Activated CD8-positive, alpha-beta memory T cell treated with anti-CD3 and anti-CD28 coated beads for 36 hours (primary cell): ENCODE measurements around the gene ARFGEF2. TPM values are rescaled to one million over a fixed set of nuclear protein-coding genes. Genes with fewer than 3 reads are reported as not detected.
"Not testable (repeated sequence)": the region's sequence is repeated elsewhere in the genome, so short reads cannot be mapped to it uniquely, and the experiment has no call there.

Experiments
- CTCF ChIA-PET: fragments of 350-600 bp; sonication (Branson Sonifier 250); formaldehyde crosslinking; loops from one replicate; lab custom pipeline; 2021; ENCODE audit warnings: antibody characterized with exemption; lab: Charles Lee
- POLR2A ChIA-PET: fragments of 350-600 bp; sonication (Branson Sonifier 250); formaldehyde crosslinking; loops from one replicate; lab custom pipeline; 2021; ENCODE audit warnings: antibody characterized with exemption; lab: Charles Lee
- total RNA-seq, 2 experiments: library from RNA; stranded (reverse); gene quantifications; one replicate each; pipeline ENCODE4 v1.2.3, GENCODE V29; 2021

The ARFGEF2 gene
- total RNA-seq, 2 experiments from 2014 or later: 34.2 to 35.3 TPM

DNA sequence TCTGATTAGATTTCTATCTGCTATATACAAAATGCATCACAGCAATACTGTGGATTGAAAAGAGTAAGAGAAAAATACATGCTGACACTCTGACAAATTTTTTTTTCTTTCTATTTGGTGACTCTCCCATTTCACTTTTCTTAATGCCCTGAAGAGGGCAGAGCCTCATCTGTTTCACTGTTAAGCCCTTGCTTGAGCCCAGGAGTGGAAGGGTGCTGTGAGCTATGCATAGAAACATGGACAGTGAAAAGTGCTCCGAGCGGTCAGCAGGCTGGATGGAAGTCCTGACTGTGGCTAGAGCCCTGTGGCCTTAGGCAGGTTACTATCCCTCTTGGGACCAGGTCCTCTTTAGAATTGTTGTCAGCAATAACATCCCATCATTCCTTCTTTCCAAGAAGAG is 107.2 kb downstream of the ARFGEF2 start:
- ChIA-PET CTCF (no interaction called here), POLR2A (no interaction called here)

DNA sequence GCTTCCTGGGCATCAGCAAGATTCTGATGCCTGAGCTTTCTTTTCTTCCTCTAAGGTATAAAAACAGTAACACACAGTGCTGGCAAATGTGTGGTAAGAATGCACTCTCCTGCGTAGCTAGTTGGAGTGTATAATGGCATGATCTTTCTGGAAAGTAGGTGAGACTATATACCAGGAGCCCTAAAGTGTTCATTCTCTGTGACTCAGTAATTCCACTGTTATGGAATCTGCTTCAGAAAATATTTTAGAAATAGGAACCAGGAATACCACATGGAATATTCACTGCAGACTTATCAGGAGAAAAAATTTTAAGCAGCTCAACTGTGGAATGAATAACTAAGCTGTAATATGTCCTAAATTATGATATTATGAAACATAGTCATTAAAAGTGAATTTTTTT is 107.7 kb downstream of the ARFGEF2 start:
- POLR2A ChIA-PET: no interaction called here
- CTCF ChIA-PET: no interaction called here

DNA sequence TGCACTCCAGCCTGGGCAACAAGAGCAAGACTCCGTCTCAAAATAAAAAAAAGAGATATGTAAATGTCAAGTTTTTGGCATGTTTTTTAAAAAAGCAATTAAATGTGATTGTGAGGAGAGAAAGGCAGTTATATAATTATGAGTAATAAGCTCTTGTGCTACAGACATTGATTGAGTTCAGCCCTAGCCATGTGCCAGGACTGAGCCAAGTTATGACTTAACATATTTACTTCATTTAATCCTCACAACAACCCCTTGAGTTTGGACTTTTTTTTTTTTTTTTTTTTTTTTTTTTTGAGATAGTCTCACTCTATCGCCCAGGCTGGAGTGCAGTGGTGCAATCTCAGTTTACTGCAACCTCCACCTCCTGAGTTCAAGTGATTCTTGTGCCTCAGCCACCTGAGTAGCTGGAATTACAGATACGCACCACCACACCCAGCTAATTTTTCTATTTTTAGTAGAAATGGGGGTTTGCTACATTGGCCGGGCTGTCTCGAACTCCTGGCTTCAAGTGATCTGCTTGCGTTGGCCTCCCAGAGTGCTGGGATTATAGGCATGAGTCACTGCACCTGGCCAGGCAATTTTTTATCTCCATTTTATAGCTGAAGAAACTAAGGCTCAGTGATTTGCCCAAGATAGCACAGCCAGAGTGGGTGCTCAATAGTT is 109.6 kb downstream of the ARFGEF2 start:
- ChIA-PET CTCF (no interaction called here), POLR2A (interaction anchor here (0.7 kb wide), 1 partner anchor 12 kb away, joined by 16 read pairs; no protein-coding TSS in a partner anchor)

DNA sequence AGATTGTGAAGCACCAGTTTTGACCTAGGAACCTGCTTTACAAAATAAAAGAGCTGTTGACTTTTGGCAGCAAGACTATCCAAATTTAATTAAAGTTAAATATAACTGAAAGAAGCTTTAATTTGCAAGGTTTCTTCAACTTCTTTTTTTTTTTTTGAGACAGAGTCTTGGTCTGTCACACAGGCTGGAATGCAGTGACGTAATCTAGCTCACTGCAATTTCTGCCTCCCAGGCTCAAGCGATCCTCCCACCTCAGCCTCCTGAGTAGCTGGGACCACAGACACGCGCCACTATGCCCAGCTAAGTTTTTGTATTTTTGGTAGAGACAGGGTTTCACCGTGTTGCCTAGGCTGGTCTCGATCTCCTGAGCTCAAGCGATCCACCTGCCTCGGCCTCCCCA is 110.9 kb downstream of the ARFGEF2 start:
- POLR2A ChIA-PET: no interaction called here

DNA sequence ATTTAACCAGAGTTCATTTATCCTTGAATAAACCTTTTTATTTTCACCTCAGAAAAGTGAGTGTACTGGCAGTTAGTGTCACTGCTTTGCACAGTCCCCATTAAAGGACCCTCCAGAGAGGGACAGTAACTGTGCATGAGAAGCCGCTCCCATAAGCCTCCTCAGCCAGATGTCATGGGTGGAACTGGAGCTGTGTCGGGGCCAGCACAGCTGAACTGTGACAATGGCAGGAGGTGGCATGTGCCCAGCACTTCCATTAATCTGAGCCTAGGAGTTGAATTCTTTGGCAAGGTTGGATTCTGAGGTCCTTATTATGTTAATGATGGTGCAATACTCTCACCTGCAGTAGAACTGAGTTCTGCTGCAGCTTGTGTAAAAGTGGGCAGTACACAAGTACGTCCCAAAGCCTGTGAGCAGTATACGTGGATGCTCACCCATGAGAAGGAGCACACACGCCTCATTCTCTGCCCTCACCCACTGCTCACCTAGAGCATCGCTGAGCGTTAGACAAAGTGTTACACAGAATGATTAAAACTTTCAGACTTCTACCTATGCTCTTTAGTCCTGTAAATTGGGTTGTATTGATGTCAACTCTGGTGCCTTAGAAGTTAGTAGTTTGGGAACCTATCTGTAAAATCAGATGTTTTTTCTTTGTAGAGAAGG is 112.7 kb downstream of the ARFGEF2 start:
- CTCF ChIA-PET: no interaction called here

More for the DNA sequence above, 110.9 kb downstream of the ARFGEF2 start:
- CTCF ChIA-PET: no interaction called here

DNA sequence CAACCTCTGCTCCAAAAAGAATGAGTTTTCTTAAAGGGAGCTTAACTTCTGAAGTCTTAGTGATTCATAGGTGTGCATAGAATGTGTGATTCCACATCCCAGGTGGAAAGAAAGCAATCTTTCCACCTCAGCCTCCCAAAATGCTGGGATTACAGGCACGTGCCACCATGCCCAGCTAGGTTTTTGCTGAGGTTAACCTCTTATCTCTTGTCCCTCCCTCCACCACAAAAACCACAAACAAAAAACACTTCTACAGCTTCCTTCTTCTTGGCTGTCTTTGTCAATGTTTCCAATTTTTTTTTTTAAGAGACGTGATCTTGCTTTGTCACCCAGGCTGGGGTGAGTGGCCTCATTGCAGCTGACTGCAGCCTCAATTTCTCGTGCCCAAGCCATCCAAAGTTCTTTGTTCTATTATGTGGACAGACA is 116.5 kb downstream of the ARFGEF2 start:
- POLR2A ChIA-PET: interaction anchor here (0.6 to 1.2 kb wide), 3 partner anchors 8 to 117 kb away, joined by 3 to 8 read pairs (median 3); partner anchors contain the start of gene CSE1L

More for the DNA sequence above, 112.7 kb downstream of the ARFGEF2 start:
- POLR2A ChIA-PET: no interaction called here

DNA sequence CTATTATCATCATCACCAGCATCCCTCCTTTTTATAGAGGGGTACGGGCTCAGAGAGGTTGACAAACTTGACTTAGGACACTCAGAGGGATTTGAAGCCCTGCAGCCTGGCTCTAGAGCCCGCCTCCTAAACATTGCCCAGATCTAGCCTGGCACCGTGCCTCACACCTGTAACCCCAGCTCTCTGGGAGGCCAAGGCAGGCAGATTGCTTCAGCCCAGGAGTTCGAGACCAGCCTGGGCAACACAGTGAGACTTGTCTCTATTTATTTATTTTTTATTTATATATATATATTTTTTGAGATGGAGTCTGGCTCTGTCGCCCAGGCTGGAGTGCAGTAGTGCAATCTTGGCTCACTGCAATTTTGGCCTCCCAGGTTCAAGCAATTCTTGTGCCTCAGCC is 118.3 kb downstream of the ARFGEF2 start:
- CTCF ChIA-PET: no interaction called here
- POLR2A ChIA-PET: no interaction called here

More for the DNA sequence above, 116.5 kb downstream of the ARFGEF2 start:
- CTCF ChIA-PET: no interaction called here

DNA sequence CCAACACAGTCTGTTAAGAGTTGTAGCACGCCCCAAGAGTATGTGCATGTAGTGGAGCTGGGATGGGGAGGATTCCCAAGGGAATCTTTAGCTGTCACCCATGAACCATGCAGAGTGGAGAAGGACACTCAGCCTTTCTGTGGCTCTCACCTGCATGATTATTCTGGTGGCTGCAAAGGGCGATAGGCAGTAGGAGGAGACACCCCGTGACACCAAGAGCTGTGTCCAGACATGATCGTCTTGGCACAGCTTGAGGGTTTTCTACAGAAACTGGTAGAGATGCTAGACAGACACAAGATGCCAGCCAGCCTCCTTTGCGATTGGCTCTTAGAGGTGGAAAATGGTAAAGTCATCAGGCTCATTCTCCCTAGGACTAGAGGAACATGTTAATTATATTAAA is 121.5 kb downstream of the ARFGEF2 start:
- ChIA-PET CTCF (no interaction called here), POLR2A (interaction anchor here (0.6 kb wide), 1 partner anchor 12 kb away, joined by 16 read pairs; no protein-coding TSS in a partner anchor)

DNA sequence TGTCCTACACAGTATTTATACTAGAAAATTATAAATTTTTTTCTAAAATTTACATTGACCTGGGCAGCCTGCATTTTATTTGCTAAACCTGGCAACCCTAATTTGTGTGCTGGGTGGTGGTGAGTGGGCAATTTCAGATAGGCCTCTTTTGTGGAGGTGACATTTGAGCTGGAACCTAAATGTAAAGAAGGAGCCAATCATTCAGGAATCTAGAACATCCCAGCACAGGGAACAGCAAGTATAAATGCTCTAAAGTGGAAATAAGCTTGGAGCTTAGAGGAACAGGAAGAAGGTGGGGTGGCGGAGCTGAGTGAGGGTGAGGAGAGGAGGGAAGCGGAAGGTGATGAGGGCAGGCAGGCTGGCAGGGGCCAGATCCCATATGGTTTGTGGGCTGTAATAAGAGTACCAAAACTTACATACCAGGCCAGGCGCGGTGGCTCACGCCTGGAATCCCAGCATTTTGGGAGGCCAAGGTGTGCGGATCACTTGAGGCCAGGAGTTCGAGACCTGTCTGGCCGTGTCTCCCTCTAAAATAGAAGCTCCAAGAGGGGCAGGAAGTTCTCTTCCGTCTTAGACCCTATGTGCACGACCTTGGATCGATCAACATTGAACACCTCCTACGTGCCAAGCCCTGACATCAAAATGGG is 124.1 kb downstream of the ARFGEF2 start:
- CTCF ChIA-PET: interaction anchor here (1.0 kb wide), 1 partner anchor 9 kb away, joined by 3 read pairs; no protein-coding TSS in a partner anchor

DNA sequence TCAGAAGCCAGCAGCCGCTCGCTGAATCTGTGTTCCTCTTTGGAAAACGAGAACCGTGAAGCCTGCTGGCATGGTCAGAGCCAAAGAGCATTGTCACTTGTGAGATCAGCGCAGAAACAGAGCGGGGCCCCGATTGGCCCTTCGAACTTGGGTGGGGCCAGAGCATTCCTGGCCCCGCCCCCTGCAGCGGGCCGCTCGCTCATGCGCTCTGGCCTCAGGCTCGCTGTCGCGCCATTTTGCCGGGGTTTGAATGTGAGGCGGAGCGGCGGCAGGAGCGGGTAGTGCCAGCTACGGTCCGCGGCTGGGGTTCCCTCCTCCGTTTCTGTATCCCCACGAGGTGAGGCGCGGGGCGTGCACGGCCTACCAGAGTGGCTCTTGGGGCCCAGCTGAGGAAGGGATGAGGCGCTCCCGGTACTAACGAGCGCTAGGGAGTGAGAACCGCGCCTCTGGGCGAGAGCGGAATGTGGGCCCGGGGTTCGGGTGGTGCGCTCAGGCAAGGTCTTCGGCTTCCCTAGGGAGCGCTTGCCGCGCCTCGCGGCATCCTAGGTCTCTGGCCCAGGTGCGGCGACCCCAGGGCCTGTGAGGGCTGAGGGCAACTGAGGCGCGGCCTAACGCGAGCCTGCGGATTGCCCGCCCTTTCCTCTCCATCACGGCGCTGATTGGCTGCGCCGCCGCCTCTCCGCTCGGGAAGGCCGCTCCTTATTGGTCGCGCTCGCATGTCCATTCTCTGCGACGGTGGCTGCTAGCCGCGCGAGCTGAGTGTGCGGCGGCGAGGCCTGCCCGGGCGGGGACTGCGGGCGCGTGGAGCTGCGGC is 124.8 kb downstream of the ARFGEF2 start, which contains the start of gene CSE1L:
Gene CSE1L, plus strand, starts transcription at position 226 of the 814 bp plus-strand sequence. CDS start 12,152 bp downstream, outside the sequence.
- ChIA-PET POLR2A (interaction anchor here (0.7 to 2.0 kb wide), 8 partner anchors 8 to 231 kb away, joined by 3 to 8 read pairs (median 4); partner anchors contain the start of genes PREX1 and ZNFX1), CTCF (interaction anchor here (1.0 to 1.3 kb wide), 2 partner anchors 9 to 13 kb away, joined by 3 to 4 read pairs; no protein-coding TSS in a partner anchor)

More for the DNA sequence above, 124.1 kb downstream of the ARFGEF2 start:
- POLR2A ChIA-PET: interaction anchor here (0.8 to 2.0 kb wide), 6 partner anchors 8 to 248 kb away, joined by 3 to 8 read pairs (median 5); partner anchors contain the start of gene PREX1

DNA sequence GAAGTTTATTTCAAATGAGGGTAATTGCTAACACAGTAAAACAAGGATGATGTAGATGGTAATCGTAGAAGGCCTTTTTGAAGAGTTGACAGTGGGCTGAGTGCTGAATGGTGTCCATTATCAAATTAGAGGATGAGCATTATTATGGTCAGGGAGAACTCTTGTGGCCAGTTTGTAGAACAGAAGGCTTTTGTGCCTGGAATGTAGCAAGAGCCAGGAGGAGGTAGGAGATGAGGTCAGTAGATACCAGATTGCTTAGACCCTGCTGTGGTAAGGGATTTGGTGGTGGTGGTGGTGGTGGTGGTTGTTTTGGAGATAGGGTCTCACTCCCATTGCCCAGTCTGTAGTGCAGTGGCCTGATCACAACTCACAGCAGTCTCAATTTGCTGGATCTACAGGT is 130.8 kb downstream of the ARFGEF2 start:
- ChIA-PET CTCF (interaction anchor here (0.6 kb wide), 1 partner anchor 32 kb away, joined by 4 read pairs; no protein-coding TSS in a partner anchor), POLR2A (no interaction called here)

DNA sequence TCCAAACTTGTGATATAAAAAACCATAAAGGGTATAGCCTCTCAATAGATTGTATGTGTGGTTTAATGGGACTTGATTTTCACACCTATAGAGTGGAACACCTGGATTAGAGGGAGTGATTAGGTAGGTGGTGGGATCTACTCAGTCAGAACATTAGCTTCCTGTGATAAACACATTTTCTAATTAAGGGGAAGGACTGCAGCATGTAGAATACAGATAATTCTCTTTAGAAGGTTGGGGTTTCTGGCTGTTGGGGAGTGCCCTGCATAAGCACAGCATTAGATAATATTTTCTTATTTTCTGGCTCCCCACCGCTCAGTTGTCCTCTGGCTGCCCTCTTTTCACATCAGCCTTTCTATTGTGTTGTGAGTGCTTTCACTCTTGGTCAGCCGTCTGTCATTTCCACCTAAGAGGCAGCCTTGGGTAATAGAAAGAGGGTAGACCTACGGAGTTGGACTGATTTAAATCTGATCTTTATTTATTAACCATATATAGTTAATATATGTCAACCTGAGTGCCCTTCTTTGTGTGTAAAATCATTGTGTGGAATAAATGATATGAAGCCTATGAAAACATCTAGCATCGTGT is 132.6 kb downstream of the ARFGEF2 start:
- CTCF ChIA-PET: interaction anchor here (0.6 kb wide), 1 partner anchor 213 kb away, joined by 4 read pairs; no protein-coding TSS in a partner anchor
- POLR2A ChIA-PET: no interaction called here

DNA sequence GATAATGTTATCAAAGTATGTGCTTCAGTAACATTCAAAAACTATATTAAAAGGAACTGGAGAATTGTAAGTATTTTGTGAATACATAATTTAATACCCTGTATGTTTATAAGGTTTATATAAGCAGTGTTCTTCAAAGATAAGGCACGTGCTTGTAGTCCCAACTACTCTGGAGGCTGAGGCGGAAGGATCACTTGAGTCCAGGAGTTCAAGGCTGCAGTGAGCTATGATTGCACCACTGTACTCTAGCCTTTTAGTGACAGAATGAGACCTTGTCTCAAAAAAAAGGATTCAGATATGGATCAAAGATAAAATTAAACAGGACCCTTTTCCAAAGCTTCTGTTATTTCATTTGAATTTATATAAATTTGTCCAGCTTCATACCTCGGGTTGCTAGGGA is 141.8 kb downstream of the ARFGEF2 start:
- CTCF ChIA-PET: interaction anchor here (0.6 kb wide), 1 partner anchor 146 kb away, joined by 4 read pairs; no protein-coding TSS in a partner anchor

DNA sequence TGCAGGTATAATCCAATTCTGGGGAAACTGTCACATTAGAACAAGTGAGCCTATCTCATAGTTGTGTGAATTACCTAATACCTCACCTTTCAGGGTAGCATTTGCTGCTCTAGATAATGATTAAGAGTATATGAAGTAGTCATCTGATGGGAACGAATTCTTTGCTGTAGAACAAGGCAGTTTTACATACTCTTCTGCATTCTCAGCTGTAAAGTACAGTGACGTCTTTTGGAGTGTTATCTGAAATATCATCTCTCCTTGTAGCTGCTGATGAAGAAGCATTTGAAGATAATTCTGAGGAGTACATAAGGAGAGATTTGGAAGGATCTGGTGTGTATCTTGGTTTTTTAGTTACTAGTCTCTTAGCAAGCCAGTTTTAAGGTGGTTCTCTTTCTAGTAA is 153.0 kb downstream of the ARFGEF2 start:
- ChIA-PET POLR2A (no interaction called here), CTCF (no interaction called here)

More for the DNA sequence above, 141.8 kb downstream of the ARFGEF2 start:
- POLR2A ChIA-PET: no interaction called here

DNA sequence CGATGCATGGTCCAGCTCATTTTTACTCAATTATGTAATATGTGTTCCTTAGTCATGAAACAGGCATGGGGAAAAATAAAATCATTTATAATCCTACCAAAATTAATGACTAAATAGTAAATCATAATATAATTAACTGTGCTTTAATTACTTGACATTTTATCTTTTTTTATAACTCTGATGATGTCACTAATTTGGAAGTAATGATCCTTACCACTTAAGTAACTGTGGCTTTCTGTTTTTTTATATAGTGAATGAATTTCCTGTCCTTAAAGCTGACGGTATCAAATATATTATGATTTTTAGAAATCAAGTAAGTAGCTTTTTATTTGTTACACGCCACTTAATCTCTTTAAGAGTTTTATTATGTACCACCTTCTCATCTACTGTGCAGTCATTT is 156.8 kb downstream of the ARFGEF2 start:
- ChIA-PET POLR2A (no interaction called here), CTCF (interaction anchor here (0.6 kb wide), 1 partner anchor 111 kb away, joined by 3 read pairs; no protein-coding TSS in a partner anchor)

DNA sequence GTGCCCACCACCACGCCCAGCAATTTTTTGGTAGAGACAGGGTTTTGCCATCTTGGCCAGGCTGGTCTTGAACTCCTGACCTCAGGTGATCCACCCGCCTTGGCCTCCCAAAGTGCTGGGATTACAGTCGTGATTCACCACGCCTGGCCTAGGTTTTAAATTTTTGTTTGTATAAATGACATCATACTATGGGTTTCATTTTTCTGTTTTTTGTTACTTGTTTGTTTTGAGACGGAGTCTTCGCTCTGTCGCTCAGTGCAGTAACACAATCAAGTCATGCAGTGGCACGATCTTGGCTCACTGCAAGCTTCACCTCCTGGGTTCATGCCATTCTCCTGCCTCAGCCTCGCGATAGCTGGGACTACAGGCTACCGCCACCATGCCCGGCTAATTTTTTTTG is 160.8 kb downstream of the ARFGEF2 start:
- POLR2A ChIA-PET, CTCF ChIA-PET: not testable (repeated sequence)
